H1 (cell line): ENCODE data around the gene COL25A1.

Experiments used
- EGR1 ChIP-seq: IDR thresholded peaks from 2 replicates; pipeline ENCODE4 v1.6.1; 2011; ENCODE audit warnings: low read depth, low read length, borderline replicate concordance
- JUN ChIP-seq: IDR thresholded peaks from 2 replicates; pipeline ENCODE4 v1.6.1; 2011; ENCODE audit warnings: low read depth, mild to moderate bottlenecking, improper control_type of control experiment, low read length
- JUND ChIP-seq: IDR thresholded peaks from 2 replicates; pipeline ENCODE4 v1.6.1; 2011; ENCODE audit warnings: mild to moderate bottlenecking, improper control_type of control experiment, low read length
- POLR2A ChIP-seq, 2 experiments: IDR thresholded peaks; 1 replicate in 1 of 2; 2 replicates in 1 of 2; pipeline ENCODE4 v1.6.1; 2011; ENCODE audit warnings: low read depth in 2 of 2, low read length in 2 of 2, mild to moderate bottlenecking in 2 of 2; ENCODE audit errors: control extremely low read depth in 1 of 2
- RAD21 ChIP-seq, 2 experiments: IDR thresholded peaks in 1 of 2; conservative IDR thresholded peaks in 1 of 2; 2 replicates each; pipeline ENCODE4 v1.6.1; 2011; ENCODE audit warnings: low read depth in 2 of 2, low read length in 2 of 2, improper control_type of control experiment in 1 of 2, inconsistent platforms in 1 of 2, mild to moderate bottlenecking in 1 of 2, moderate library complexity in 1 of 2
- RBBP5 ChIP-seq: IDR thresholded peaks from 2 replicates; pipeline ENCODE4 v1.7.1; 2012; ENCODE audit warnings: low read depth, mild to moderate bottlenecking, inconsistent platforms, low read length, moderate library complexity, borderline replicate concordance
- SP1 ChIP-seq: IDR thresholded peaks from 2 replicates; pipeline ENCODE4 v1.6.1; 2011; ENCODE audit warnings: low read depth, low read length
- TAF1 ChIP-seq: IDR thresholded peaks from 2 replicates; pipeline ENCODE4 v1.6.1; 2011; ENCODE audit warnings: mild to moderate bottlenecking, low read depth, low read length
- TBP ChIP-seq: IDR thresholded peaks from 2 replicates; pipeline ENCODE4 v1.6.1; 2011; ENCODE audit warnings: low read depth, low read length, improper control_type of control experiment
- TCF12 ChIP-seq: IDR thresholded peaks from 2 replicates; pipeline ENCODE4 v1.6.1; 2011; ENCODE audit warnings: low read depth, mild to moderate bottlenecking, low read length
- YY1 ChIP-seq: IDR thresholded peaks from 2 replicates; pipeline ENCODE4 v1.6.1; 2011; ENCODE audit warnings: low read depth, mild to moderate bottlenecking, low read length
- TF ChIP-seq, protein P1 (sequence below), 3 experiments: IDR thresholded peaks; 1 replicate in 2 of 3; 2 replicates in 1 of 3; pipeline versions ENCODE4 v1.5.1 to v1.6.1; 2011; ENCODE audit warnings: low read length in 3 of 3, mild to moderate bottlenecking in 3 of 3, inconsistent platforms in 2 of 3, low read depth in 1 of 3, moderate library complexity in 1 of 3; ENCODE audit not compliant: insufficient read depth in 1 of 3; ENCODE audit errors: control extremely low read depth in 1 of 3

DNA sequence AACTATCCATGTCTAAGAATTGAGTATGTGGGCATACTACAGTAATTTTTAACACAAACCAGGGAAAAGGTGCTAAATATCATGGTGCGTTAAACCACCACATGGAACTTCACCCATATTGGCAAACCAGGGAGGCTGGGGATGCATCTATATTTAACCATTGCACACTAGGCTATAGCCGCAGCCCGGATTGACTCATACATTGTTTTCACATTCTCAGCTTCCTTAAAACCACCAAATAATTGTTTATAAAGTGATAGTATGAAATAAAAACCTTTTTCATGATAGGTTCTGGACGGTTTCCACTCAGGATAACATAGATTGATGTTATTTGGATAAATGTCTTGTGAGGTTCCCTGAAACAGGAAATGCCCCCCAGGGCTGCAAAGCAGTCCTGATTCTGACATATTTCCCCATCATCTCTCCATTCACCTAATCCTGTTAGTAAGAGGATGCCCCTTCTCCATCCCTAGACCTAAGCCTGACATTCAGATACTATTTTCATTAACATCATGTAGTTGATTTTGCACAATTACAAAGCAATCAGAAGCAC is 7.9 kb downstream of the COL25A1 start:
- TF ChIP-seq, protein P1, sequence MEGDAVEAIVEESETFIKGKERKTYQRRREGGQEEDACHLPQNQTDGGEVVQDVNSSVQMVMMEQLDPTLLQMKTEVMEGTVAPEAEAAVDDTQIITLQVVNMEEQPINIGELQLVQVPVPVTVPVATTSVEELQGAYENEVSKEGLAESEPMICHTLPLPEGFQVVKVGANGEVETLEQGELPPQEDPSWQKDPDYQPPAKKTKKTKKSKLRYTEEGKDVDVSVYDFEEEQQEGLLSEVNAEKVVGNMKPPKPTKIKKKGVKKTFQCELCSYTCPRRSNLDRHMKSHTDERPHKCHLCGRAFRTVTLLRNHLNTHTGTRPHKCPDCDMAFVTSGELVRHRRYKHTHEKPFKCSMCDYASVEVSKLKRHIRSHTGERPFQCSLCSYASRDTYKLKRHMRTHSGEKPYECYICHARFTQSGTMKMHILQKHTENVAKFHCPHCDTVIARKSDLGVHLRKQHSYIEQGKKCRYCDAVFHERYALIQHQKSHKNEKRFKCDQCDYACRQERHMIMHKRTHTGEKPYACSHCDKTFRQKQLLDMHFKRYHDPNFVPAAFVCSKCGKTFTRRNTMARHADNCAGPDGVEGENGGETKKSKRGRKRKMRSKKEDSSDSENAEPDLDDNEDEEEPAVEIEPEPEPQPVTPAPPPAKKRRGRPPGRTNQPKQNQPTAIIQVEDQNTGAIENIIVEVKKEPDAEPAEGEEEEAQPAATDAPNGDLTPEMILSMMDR (IDR thresholded peaks at IDR 0.05; ENCODE audit: control extremely low read depth in 1 of 3, insufficient read depth in 1 of 3, low read depth in 1 of 3, low read length in 3 of 3), result no peak
- TF ChIP-seq TCF12 (no peak), POLR2A (IDR thresholded peaks at IDR 0.05; ENCODE audit: control extremely low read depth in 1 of 2, low read depth in 2 of 2, low read length in 2 of 2) (no peak), JUN (no peak), TBP (no peak), RAD21 (IDR thresholded peaks at IDR 0.05 in 1 of 2, conservative IDR thresholded peaks at IDR 0.05 in 1 of 2; ENCODE audit: low read depth in 2 of 2, low read length in 2 of 2) (no peak), YY1 (no peak), SP1 (no peak), RBBP5 (no peak), EGR1 (no peak), TAF1 (no peak), JUND (no peak)
